GM12878 (cell line): ENCODE data around the gene L3MBTL1. TPM values are rescaled to one million over a fixed set of nuclear protein-coding genes. Genes with fewer than 3 reads are reported as not detected.

ENCODE experiments used
- ATAC-seq: fragments of 200-7000 bp; cut with Tn5 transposase; 3 replicates; pipeline ENCODE4 v1.9.1; 2020; ENCODE audit warnings: mild to moderate bottlenecking, moderate library complexity
- BruUV-seq: library from RNA; stranded (reverse); fragments of 400-500 nt; replicated peaks from 2 replicates; lab custom pipeline; 2021; lab: Mats Ljungman, UMichigan
- CTCF ChIA-PET: fragments of 300-600 bp; sonication (Branson Sonifier 250); formaldehyde crosslinking; extraction: SDS; loops from one replicate; lab custom pipeline; 2021; ENCODE audit warnings: inconsistent platforms; lab: Yijun Ruan, JAX
- POLR2A ChIA-PET: fragments of 350-600 bp; formaldehyde crosslinking; extraction: SDS; loops from one replicate; lab custom pipeline; 2021; ENCODE audit warnings: inconsistent platforms; lab: Charles Lee
- RAD21 ChIA-PET: fragments of 300-600 bp; sonication (Branson Sonifier 250); formaldehyde crosslinking; loops from one replicate; lab custom pipeline; 2023; ENCODE audit warnings: antibody characterized with exemption; ENCODE audit not compliant: unreplicated experiment; lab: Charles Lee
- SMC1A ChIA-PET: fragments of 300-600 bp; sonication (Branson Sonifier 250); formaldehyde crosslinking; loops from one replicate; lab custom pipeline; 2023; ENCODE audit not compliant: unreplicated experiment, uncharacterized antibody; lab: Charles Lee
- DNase-seq: peaks from one replicate; pipeline ENCODE4 v3.0.0-alpha.2; 2011; ENCODE audit warnings: low read depth, low spot score
- FAIRE-seq: peaks from 3 replicates; lab custom pipeline; 2011; peaks lifted over from hg19 to GRCh38; lab: Jason Lieb, UNC
- H2AFZ ChIP-seq: 2 replicates; pipeline ENCODE4 v1.6.0; 2011; ENCODE audit warnings: low read depth, low read length, control low read depth; ENCODE audit not compliant: control insufficient read depth
- H3K27ac ChIP-seq: 2 replicates; pipeline ENCODE4 v1.5.1; 2011; ENCODE audit warnings: control low read depth; ENCODE audit not compliant: control insufficient read depth, insufficient read depth
- H3K27me3 ChIP-seq, 2 experiments: replicated peaks in 1 of 2; 2 replicates each; pipeline versions ENCODE4 v1.6.0 to v1.6.1; 2011; ENCODE audit warnings: low read length in 1 of 2; ENCODE audit not compliant: control insufficient read depth in 2 of 2, insufficient read depth in 2 of 2
- H3K36me3 ChIP-seq, 2 experiments: 2 replicates each; pipeline ENCODE4 v1.5.1; 2011; ENCODE audit warnings: low read length in 1 of 2; ENCODE audit not compliant: control insufficient read depth in 2 of 2, insufficient read depth in 2 of 2
- H3K4me1 ChIP-seq: 2 replicates; pipeline ENCODE4 v1.6.1; 2011; ENCODE audit warnings: mild to moderate bottlenecking, low read length, moderate library complexity, mixed read lengths; ENCODE audit not compliant: control insufficient read depth, insufficient read depth
- H3K4me2 ChIP-seq: 2 replicates; pipeline ENCODE4 v1.6.0; 2011; ENCODE audit warnings: control low read depth; ENCODE audit not compliant: control insufficient read depth, insufficient read depth
- H3K4me3 ChIP-seq: fragments of 200-600 bp; sonication (generic); 2 replicates; pipeline ENCODE4 v1.5.1; 2016
- H3K79me2 ChIP-seq: 2 replicates; pipeline ENCODE4 v1.6.0; 2011; ENCODE audit warnings: low read length; ENCODE audit not compliant: control insufficient read depth, insufficient read depth
- H3K9ac ChIP-seq: 2 replicates; pipeline ENCODE4 v1.8.0; 2011; ENCODE audit warnings: low read length, control low read depth, mixed read lengths; ENCODE audit not compliant: control insufficient read depth, insufficient read depth
- H3K9me3 ChIP-seq: replicated peaks from 3 replicates; pipeline ENCODE4 v1.5.1; 2011; ENCODE audit warnings: mild to moderate bottlenecking, low read length; ENCODE audit not compliant: control insufficient read depth, insufficient read depth
- H4K20me1 ChIP-seq: 2 replicates; pipeline ENCODE4 v1.6.0; 2011; ENCODE audit not compliant: control insufficient read depth, insufficient read depth
- CBFB ChIP-seq: IDR thresholded peaks from 2 replicates; pipeline ENCODE4 v1.6.1; 2016; ENCODE audit warnings: antibody characterized with exemption, low read depth
- CHD1 ChIP-seq: IDR thresholded peaks from 2 replicates; pipeline ENCODE4 v1.6.1; 2012; ENCODE audit warnings: low read depth, low read length, improper control_type of control experiment
- CTCF ChIP-seq, 3 experiments: IDR thresholded peaks in 2 of 3; conservative IDR thresholded peaks in 1 of 3; 2 replicates each; pipeline ENCODE4 v1.5.1; 2011; ENCODE audit warnings: low read depth in 3 of 3, low read length in 3 of 3, mild to moderate bottlenecking in 3 of 3, control low read depth in 2 of 3, moderate library complexity in 2 of 3, inconsistent platforms in 1 of 3, mixed read lengths in 1 of 3; ENCODE audit not compliant: control insufficient read depth in 2 of 3, insufficient read depth in 1 of 3; ENCODE audit errors: extremely low read depth in 1 of 3
- E4F1 ChIP-seq: fragments of 450-650 bp; IDR thresholded peaks from 2 replicates; pipeline ENCODE4 v1.6.1; 2018; ENCODE audit warnings: borderline replicate concordance, mild to moderate bottlenecking; ENCODE audit not compliant: partially characterized antibody
- IKZF2 ChIP-seq, 2 experiments: fragments of 450-650 bp; IDR thresholded peaks; 2 replicates each; pipeline ENCODE4 v1.6.1; 2017; ENCODE audit warnings: mild to moderate bottlenecking in 2 of 2, moderate library complexity in 2 of 2
- RAD21 ChIP-seq: IDR thresholded peaks from 2 replicates; pipeline ENCODE4 v1.6.1; 2011; ENCODE audit warnings: mild to moderate bottlenecking, low read depth, low read length, moderate library complexity; ENCODE audit not compliant: insufficient read depth
- RB1 ChIP-seq: fragments of 450-650 bp; formaldehyde crosslinking; IDR thresholded peaks from 2 replicates; pipeline ENCODE4 v1.6.1; 2017; ENCODE audit warnings: mild to moderate bottlenecking, borderline replicate concordance
- ZBTB40 ChIP-seq: fragments of 450-650 bp; IDR thresholded peaks from 2 replicates; pipeline ENCODE4 v1.6.1; 2016; ENCODE audit warnings: mild to moderate bottlenecking, moderate library complexity, borderline replicate concordance
- WGBS: methylation state at CpG from one replicate; pipeline ENCODE4 v1.1.6; 2016; ENCODE audit warnings: low lambda C conversion rate; ENCODE audit not compliant: insufficient replicate concordance, insufficient coverage; ENCODE audit errors: missing lambda C conversion rate; 5-methylcytosine and 5-hydroxymethylcytosine counted together
- in situ Hi-C: fragments of 300-500 bp; cut with MboI; formaldehyde crosslinking; loops from 9 replicates; pipeline ENCODE4 v1.14.3; 2018; ENCODE audit warnings: mixed read lengths
- intact Hi-C: fragments of 100-400 bp; cut with micrococcal nuclease; formaldehyde crosslinking; loops from one replicate; pipeline ENCODE4 v1.14.2; 2022; ENCODE audit not compliant: unreplicated experiment
- polyA plus RNA-seq, 11 experiments: library from polyadenylated mRNA; depleted of rRNA in 4 of 11; unstranded in 6 of 11; stranded (reverse) in 5 of 11; fragments of >200 nt; fragmentation: Nextera tagmentation in 4 of 11; fragmentation: Illumina TruSeq in 1 of 11; extraction: Ambion mirVana in 4 of 11; extraction: Trizol in 1 of 11; gene quantifications; 1 replicate in 1 of 11; 2 replicates in 10 of 11; pipeline versions ENCODE4 v1.2.1 to v1.2.3, GENCODE V29; 2011 to 2016; ENCODE audit warnings: inconsistent platforms in 2 of 11, missing spikeins in 2 of 11, low read depth in 1 of 11
- total RNA-seq, 4 experiments: library from RNA; depleted of rRNA in 3 of 4; stranded (reverse); fragments of >200 nt in 3 of 4; fragmentation: Illumina TruSeq in 1 of 4; extraction: Trizol in 1 of 4; gene quantifications; 2 replicates each; pipeline versions ENCODE4 v1.2.1 to v1.2.3, GENCODE V29; 2013 to 2021

L3MBTL1 gene
- total and polyA plus RNA-seq, 10 of the 15 experiments (the other 5 are each of a cell fraction or from before 2014, with no cell fraction given), result 0.56 to 6.6 (median 3.9) TPM

- no peak for TF ChIP-seq ZBTB40
- TF ChIP-seq CBFB, result no peak
- TF ChIP-seq CHD1, result no peak
- TF ChIP-seq RAD21, result no peak
- TF ChIP-seq, all 136 proteins: peak for 0
Measured at GRCh38 chr20:43528258-43528875, 20.9 kb downstream of the L3MBTL1 start (continued).

- H4K20me1 ChIP-seq, result no peaks in the 10 kb centered on the region
- RAD21 ChIA-PET, result no interaction called here
- no peaks in the 10 kb centered on the region for H3K27me3 ChIP-seq
- TF ChIP-seq IKZF2 (IDR thresholded peaks at IDR 0.05), result no peak
- no peak for TF ChIP-seq RB1
- TF ChIP-seq E4F1, result no peak
- TF ChIP-seq CTCF (IDR thresholded peaks at IDR 0.05 in 2 of 3, conservative IDR thresholded peaks at IDR 0.05 in 1 of 3; ENCODE audit: control insufficient read depth in 2 of 3, extremely low read depth in 1 of 3, insufficient read depth in 1 of 3, low read depth in 3 of 3, low read length in 3 of 3), result no peak
- no peak overlapping the region for H3K9ac ChIP-seq
- FAIRE-seq (no peak), ATAC-seq (no peak), DNase-seq (no peak)
- CTCF ChIA-PET, result interaction anchor here (1.3 to 2.2 kb wide), 2 partner anchors 9 to 80 kb away, joined by 3 to 8 read pairs; no protein-coding TSS in a partner anchor
- no peak overlapping the region for H3K27ac ChIP-seq
- POLR2A ChIA-PET, result interaction anchor here (0.6 kb wide), 1 partner anchor 350 kb away, joined by 5 read pairs; no protein-coding TSS in a partner anchor
- H3K4me2 ChIP-seq, result no peak overlapping the region
- no peak overlapping the region for H2AFZ ChIP-seq
- SMC1A ChIA-PET, result interaction anchor here (0.9 to 1.3 kb wide), 2 partner anchors 9 to 88 kb away, joined by 3 to 4 read pairs; no protein-coding TSS in a partner anchor
- in situ Hi-C loops (no loop called here), intact Hi-C loops (no loop called here)
- no peaks in the 10 kb centered on the region for H3K36me3 ChIP-seq
- no peak overlapping the region for H3K4me3 ChIP-seq
- BruUV-seq, result no TSS peak
- WGBS, result 55% methylated on average over 5 of the region's 5 CpGs
- no peaks in the 10 kb centered on the region for H3K4me1 ChIP-seq
- H3K9me3 ChIP-seq, result no peaks in the 10 kb centered on the region
- no peaks in the 10 kb centered on the region for H3K79me2 ChIP-seq
Measured at GRCh38 chr20:43529051-43529450, 21.6 kb downstream of the L3MBTL1 start.
